ENCODE data around the gene WNK3.
"Not testable (repeated sequence)": the region's sequence is repeated elsewhere in the genome, so short reads cannot be mapped to it uniquely, and the experiment has no call there.

Gene WNK3

GRCh38 chrX:54357414-54358377 is at the start of gene WNK3:
Gene WNK3 (minus strand): TSS chrX:54358046.
- H3K27me3 ChIP-seq (ENCODE audit: control insufficient read depth, insufficient read depth, low read length), result no peaks in the 10 kb centered on the region
- H3K4me1 ChIP-seq (ENCODE audit: control insufficient read depth, insufficient read depth, low read length), result no peaks in the 10 kb centered on the region
- H3K4me3 ChIP-seq (ENCODE audit: low read length), result peak within 1 kb of the TSS; percentile 87; the same call in 1 of the 2 replicates
- WGBS (ENCODE audit: insufficient coverage, insufficient read length), result no CpG with 5 or more reads among the region's 88 CpGs
- H3K27ac ChIP-seq (ENCODE audit: low read length), result no peak within 1 kb of the TSS
- peak; percentile 50 for DNase-seq (ENCODE audit: low read depth, low spot score)
- no peaks in the 10 kb centered on the region for H3K36me3 ChIP-seq (ENCODE audit: control insufficient read depth, insufficient read depth, low read length)
- H3K9me3 ChIP-seq (ENCODE audit: control insufficient read depth, insufficient read depth, low read length), result no peaks in the 10 kb centered on the region; the same call in 1 of the 2 replicates

DNA sequence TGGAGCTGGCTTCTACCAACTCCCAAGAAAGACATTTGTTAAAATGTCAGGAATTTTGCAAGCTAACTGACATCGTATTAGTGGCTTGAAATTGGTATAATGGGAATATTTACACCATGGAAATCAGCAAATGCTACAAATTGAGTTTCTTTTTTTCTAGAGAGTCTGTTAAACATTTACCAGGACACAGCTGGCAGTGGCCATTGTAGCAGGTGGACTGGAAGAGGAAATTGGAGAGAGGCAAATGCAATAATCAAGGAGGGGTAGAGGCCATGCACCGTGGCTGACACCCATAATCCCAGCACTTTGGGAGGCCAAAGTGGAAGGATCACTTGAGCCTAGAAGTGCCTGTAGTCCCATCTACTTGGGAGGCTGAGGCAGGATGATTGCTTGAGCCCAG is 49.4 kb upstream of the WNK3 start:
- H3K27me3 ChIP-seq (ENCODE audit: control insufficient read depth, insufficient read depth, low read length), result no peaks in the 10 kb centered on the region
- no peaks in the 10 kb centered on the region for H3K4me1 ChIP-seq (ENCODE audit: control insufficient read depth, insufficient read depth, low read length)
- DNase-seq (ENCODE audit: low read depth, low spot score), result no peak
- H3K4me3 ChIP-seq (ENCODE audit: low read length), result no peak overlapping the region
- H3K9me3 ChIP-seq (ENCODE audit: control insufficient read depth, insufficient read depth, low read length), result no peaks in the 10 kb centered on the region
- WGBS (ENCODE audit: insufficient coverage, insufficient read length), result no CpG with 5 or more reads among the region's 2 CpGs
- no peaks in the 10 kb centered on the region for H3K36me3 ChIP-seq (ENCODE audit: control insufficient read depth, insufficient read depth, low read length)
- no peak overlapping the region for H3K27ac ChIP-seq (ENCODE audit: low read length)

GRCh38 chrX:54397113-54397512 is 39.3 kb upstream of the WNK3 start:
- Histone ChIP-seq H3K4me3 (ENCODE audit: low read length) (no peak overlapping the region), H3K4me1 (ENCODE audit: control insufficient read depth, insufficient read depth, low read length) (no peaks in the 10 kb centered on the region), H3K27ac (ENCODE audit: low read length) (no peak overlapping the region), H3K36me3 (ENCODE audit: control insufficient read depth, insufficient read depth, low read length) (no peaks in the 10 kb centered on the region), H3K9me3 (ENCODE audit: control insufficient read depth, insufficient read depth, low read length) (no peaks in the 10 kb centered on the region), H3K27me3 (ENCODE audit: control insufficient read depth, insufficient read depth, low read length) (no peaks in the 10 kb centered on the region)
- no CpG with 5 or more reads among the region's 1 CpG for WGBS (ENCODE audit: insufficient coverage, insufficient read length)
- DNase-seq (ENCODE audit: low read depth, low spot score), result no peak

GRCh38 chrX:54386314-54386713 is 28.5 kb upstream of the WNK3 start:
- Histone ChIP-seq H3K4me1 (ENCODE audit: control insufficient read depth, insufficient read depth, low read length) (no peaks in the 10 kb centered on the region; the same call in 1 of the 2 replicates), H3K36me3 (ENCODE audit: control insufficient read depth, insufficient read depth, low read length) (no peaks in the 10 kb centered on the region), H3K9me3 (ENCODE audit: control insufficient read depth, insufficient read depth, low read length) (no peaks in the 10 kb centered on the region), H3K4me3 (ENCODE audit: low read length) (no peak overlapping the region), H3K27ac (ENCODE audit: low read length) (no peak overlapping the region), H3K27me3 (ENCODE audit: control insufficient read depth, insufficient read depth, low read length) (no peaks in the 10 kb centered on the region)
- DNase-seq (ENCODE audit: low read depth, low spot score), result no peak
- no CpG with 5 or more reads among the region's 1 CpG for WGBS (ENCODE audit: insufficient coverage, insufficient read length)

DNA sequence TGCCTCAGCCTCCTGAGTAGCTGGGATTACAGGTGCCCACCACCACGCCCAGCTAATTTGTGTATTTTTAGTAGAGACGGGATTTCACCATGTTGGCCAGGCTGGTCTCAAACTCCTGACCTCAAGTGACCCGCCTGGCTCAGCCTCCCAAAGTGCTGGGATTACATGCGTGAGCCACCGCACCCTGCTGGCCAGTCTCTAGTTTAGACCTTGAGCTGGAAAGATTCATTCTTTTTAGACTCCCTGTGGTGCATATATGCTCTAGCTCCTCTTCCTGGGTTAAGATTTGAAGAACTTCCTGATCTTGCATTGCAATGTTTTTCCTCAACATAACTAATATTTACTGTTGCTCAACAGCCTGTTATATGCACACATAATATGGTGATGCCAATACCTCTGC is 26.8 kb upstream of the WNK3 start:
- not testable (repeated sequence) for H3K27me3 ChIP-seq (ENCODE audit: control insufficient read depth, insufficient read depth, low read length); H3K27ac ChIP-seq (ENCODE audit: low read length); H3K4me1 ChIP-seq (ENCODE audit: control insufficient read depth, insufficient read depth, low read length); H3K36me3 ChIP-seq (ENCODE audit: control insufficient read depth, insufficient read depth, low read length); H3K4me3 ChIP-seq (ENCODE audit: low read length); DNase-seq (ENCODE audit: low read depth, low spot score); H3K9me3 ChIP-seq (ENCODE audit: control insufficient read depth, insufficient read depth, low read length)
- WGBS (ENCODE audit: insufficient coverage, insufficient read length), result no CpG with 5 or more reads among the region's 5 CpGs

DNA sequence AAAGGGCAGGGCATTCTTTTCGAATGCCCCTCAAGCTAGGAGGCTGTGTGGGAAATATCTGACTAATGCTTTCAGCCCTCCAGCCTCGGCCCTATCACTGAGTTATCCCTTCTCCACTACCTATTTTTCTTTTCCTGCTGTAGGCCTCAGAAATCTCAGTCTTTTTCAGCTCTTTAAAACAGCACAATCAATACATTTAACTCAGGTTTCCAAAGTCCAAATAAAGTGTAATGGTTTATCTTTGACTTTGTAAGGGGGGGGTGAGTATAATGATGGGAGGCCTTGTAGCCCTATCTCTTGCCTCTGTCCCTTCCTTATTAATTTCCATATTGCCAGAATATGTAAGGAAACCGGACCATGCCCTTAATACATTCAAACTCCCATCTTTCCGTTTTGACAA is 1.6 kb upstream of the WNK3 start:
- Histone ChIP-seq H3K4me3 (ENCODE audit: low read length) (no peak overlapping the region), H3K36me3 (ENCODE audit: control insufficient read depth, insufficient read depth, low read length) (no peaks in the 10 kb centered on the region), H3K4me1 (ENCODE audit: control insufficient read depth, insufficient read depth, low read length) (no peaks in the 10 kb centered on the region), H3K27ac (ENCODE audit: low read length) (no peak overlapping the region), H3K27me3 (ENCODE audit: control insufficient read depth, insufficient read depth, low read length) (no peaks in the 10 kb centered on the region), H3K9me3 (ENCODE audit: control insufficient read depth, insufficient read depth, low read length) (no peaks in the 10 kb centered on the region)
- WGBS (ENCODE audit: insufficient coverage, insufficient read length), result no CpG with 5 or more reads among the region's 4 CpGs
- DNase-seq (ENCODE audit: low read depth, low spot score), result no peak

DNA sequence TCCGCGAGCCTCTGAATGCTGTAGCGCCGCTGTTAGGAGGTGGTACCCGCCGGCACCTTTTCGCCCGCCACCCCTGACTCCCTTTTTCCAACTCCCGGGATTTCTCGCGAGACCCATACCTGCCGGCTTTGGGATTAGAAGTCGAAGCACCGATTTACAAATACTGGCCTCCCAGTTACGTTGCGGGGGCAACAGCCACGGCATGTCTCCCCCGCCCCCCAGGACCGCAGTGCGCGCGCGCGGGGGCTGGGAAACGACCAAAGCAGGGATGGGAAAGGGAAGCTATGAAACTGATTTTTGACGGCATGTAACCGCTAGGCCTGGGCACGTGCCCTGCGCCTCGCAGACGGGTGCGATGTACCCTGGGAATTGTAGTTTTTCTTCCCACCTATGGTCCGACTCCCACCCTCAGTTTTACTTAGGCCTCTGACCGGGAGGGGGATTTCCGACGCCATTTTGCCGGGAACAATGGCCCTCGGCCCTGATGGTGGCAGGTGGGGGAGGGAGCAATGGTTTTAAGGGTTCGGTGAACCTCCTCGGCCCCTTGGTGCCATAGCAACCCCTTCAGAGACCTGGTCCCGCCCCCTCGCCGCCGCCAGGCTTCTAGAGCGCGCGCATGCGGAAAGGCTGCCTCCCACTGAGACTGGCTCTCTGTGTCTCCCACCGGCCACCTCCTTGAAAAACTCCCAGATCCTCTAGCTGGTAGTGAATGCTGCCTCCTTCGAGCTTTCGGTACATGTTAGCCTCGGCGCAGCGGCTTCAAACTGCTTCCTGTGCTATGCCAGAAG is 772 bp upstream of the WNK3 start:
- Histone ChIP-seq H3K27me3 (ENCODE audit: control insufficient read depth, insufficient read depth, low read length) (no peaks in the 10 kb centered on the region), H3K4me1 (ENCODE audit: control insufficient read depth, insufficient read depth, low read length) (no peaks in the 10 kb centered on the region), H3K36me3 (ENCODE audit: control insufficient read depth, insufficient read depth, low read length) (no peaks in the 10 kb centered on the region), H3K4me3 (ENCODE audit: low read length) (peak overlapping the region; percentile 48; the same call in 1 of the 2 replicates), H3K9me3 (ENCODE audit: control insufficient read depth, insufficient read depth, low read length) (no peaks in the 10 kb centered on the region), H3K27ac (ENCODE audit: low read length) (no peak overlapping the region)
- no CpG with 5 or more reads among the region's 54 CpGs for WGBS (ENCODE audit: insufficient coverage, insufficient read length)
- DNase-seq (ENCODE audit: low read depth, low spot score), result peak; percentile 54

GRCh38 chrX:54352677-54353076 is 5.2 kb downstream of the WNK3 start:
- no peak overlapping the region for H3K4me3 ChIP-seq (ENCODE audit: low read length)
- H3K27me3 ChIP-seq (ENCODE audit: control insufficient read depth, insufficient read depth, low read length), result no peaks in the 10 kb centered on the region
- H3K36me3 ChIP-seq (ENCODE audit: control insufficient read depth, insufficient read depth, low read length), result no peaks in the 10 kb centered on the region
- no peak overlapping the region for H3K27ac ChIP-seq (ENCODE audit: low read length)
- no peaks in the 10 kb centered on the region; the same call in 1 of the 2 replicates for H3K9me3 ChIP-seq (ENCODE audit: control insufficient read depth, insufficient read depth, low read length)
- H3K4me1 ChIP-seq (ENCODE audit: control insufficient read depth, insufficient read depth, low read length), result no peaks in the 10 kb centered on the region
- WGBS (ENCODE audit: insufficient coverage, insufficient read length), result no CpG with 5 or more reads among the region's 2 CpGs
- no peak for DNase-seq (ENCODE audit: low read depth, low spot score)

- not testable (repeated sequence) for DNase-seq (ENCODE audit: low read depth, low spot score)
These were observed 20.5 kb downstream of the WNK3 start for GRCh38 chrX:54337383-54337782.

DNA sequence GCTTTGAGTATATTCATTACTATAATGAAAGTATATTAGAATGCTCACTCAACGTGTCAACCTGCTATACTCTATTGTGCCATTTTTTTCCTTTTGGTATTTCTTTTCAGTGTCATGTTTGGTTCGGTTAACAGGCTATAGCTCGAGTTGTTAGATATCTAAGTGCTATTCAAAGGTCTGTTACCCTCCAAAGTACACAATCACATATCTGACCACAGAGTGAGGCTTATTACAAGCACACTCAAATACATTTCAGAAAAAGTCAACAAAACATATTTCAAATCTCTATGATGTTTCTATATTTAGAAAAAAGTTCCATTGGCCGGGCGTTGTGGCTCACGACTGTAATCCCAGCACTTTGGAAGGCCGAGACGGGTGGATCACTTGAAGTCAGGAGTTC is 32.8 kb downstream of the WNK3 start:
- no peaks in the 10 kb centered on the region for H3K9me3 ChIP-seq (ENCODE audit: control insufficient read depth, insufficient read depth, low read length)
- WGBS (ENCODE audit: insufficient coverage, insufficient read length), result no CpG with 5 or more reads among the region's 8 CpGs
- no peaks in the 10 kb centered on the region for H3K4me1 ChIP-seq (ENCODE audit: control insufficient read depth, insufficient read depth, low read length)
- no peaks in the 10 kb centered on the region for H3K27me3 ChIP-seq (ENCODE audit: control insufficient read depth, insufficient read depth, low read length)
- H3K27ac ChIP-seq (ENCODE audit: low read length), result no peak overlapping the region
- H3K36me3 ChIP-seq (ENCODE audit: control insufficient read depth, insufficient read depth, low read length), result no peaks in the 10 kb centered on the region
- no peak overlapping the region for H3K4me3 ChIP-seq (ENCODE audit: low read length)
- DNase-seq (ENCODE audit: low read depth, low spot score), result no peak

More at GRCh38 chrX:54337383-54337782, 20.5 kb downstream of the WNK3 start:
- H3K27ac ChIP-seq (ENCODE audit: low read length); H3K9me3 ChIP-seq (ENCODE audit: control insufficient read depth, insufficient read depth, low read length); H3K4me1 ChIP-seq (ENCODE audit: control insufficient read depth, insufficient read depth, low read length); H3K36me3 ChIP-seq (ENCODE audit: control insufficient read depth, insufficient read depth, low read length); H3K27me3 ChIP-seq (ENCODE audit: control insufficient read depth, insufficient read depth, low read length); H3K4me3 ChIP-seq (ENCODE audit: low read length): not testable (repeated sequence)
- WGBS (ENCODE audit: insufficient coverage, insufficient read length), result no CpG with 5 or more reads among the region's 10 CpGs
